ENCODE measurements around the gene DLX3. TPM values are rescaled to one million over a fixed set of nuclear protein-coding genes. Genes with fewer than 3 reads are reported as not detected.

DLX3 gene
- total RNA-seq, 2 donors from 2014 or later, result not detected

DNA sequence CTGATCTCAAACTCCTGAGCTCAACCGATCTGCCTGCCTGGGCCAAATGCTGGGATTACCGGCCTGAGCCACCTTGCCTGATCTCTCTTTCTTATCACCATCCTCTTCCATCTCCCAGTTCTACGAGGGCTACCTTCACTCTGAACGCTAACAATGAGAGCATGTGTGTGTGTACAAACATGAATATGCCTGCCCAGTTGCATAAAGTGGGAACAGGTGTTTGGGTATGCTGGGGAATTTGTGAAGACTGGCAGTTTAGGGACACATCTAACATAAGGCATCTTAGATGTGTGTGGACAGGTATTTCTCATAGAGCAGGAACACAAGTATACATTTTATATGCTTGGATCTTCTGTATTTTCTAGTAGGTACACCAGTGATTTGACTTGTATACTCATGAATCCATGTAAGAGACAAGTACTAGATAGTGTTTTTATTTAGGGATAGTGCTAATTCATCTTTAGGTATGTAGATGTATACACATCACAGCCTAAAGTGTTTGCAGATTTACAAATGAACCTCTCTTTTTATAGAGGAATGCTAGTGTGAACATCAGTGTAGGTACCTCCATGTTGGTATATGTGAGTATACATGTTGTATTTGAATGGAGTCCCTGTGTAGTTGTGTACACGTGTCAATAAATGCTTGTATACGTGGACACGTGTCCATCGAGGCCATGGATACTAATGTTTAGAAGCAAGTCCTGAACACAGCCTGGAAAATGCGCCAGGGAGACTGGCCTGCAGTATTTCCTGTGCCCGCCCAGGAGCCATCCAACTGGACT lies 27.2 kb downstream of the DLX3 start:
- no peaks in the 10 kb centered on the region for H3K9me3 Mint-ChIP-seq
- ATAC-seq (replicated peaks), result no peak
- H3K27me3 Mint-ChIP-seq, result peaks cover 63% of the 10 kb centered on the region
- no peak overlapping the region for H3K27ac Mint-ChIP-seq
- no peaks in the 10 kb centered on the region for H3K36me3 Mint-ChIP-seq (ENCODE audit: low read depth)
- H3K4me1 Mint-ChIP-seq, result peaks cover 30% of the 10 kb centered on the region
- peak overlapping the region; percentile 81 for H3K4me3 Mint-ChIP-seq

DNA sequence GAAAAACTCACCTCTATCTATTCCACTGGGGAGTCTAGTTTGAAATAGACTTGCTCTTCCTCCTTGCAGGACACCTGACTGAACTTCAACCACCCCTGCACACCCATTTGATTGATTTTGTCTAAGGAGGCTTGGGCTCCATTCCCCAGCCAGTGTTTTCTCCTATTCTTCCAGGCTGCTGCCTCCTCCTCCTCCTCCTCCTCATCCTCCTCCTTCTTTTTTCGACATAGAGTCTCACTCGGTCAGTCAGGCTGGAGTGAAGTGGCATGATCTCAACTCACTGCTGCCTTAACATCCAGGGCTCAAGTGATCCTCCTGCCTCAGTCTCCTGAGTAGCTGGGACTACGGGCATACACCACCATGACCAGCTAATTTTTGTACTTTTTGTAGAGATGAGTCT lies 27.8 kb downstream of the DLX3 start:
- ATAC-seq (replicated peaks), result no peak
- no peak overlapping the region for H3K4me3 Mint-ChIP-seq
- H3K36me3 Mint-ChIP-seq (ENCODE audit: low read depth), result no peaks in the 10 kb centered on the region
- no peaks in the 10 kb centered on the region for H3K9me3 Mint-ChIP-seq
- peaks cover 30% of the 10 kb centered on the region for H3K4me1 Mint-ChIP-seq
- H3K27ac Mint-ChIP-seq, result no peak overlapping the region
- H3K27me3 Mint-ChIP-seq, result peaks cover 67% of the 10 kb centered on the region

DNA sequence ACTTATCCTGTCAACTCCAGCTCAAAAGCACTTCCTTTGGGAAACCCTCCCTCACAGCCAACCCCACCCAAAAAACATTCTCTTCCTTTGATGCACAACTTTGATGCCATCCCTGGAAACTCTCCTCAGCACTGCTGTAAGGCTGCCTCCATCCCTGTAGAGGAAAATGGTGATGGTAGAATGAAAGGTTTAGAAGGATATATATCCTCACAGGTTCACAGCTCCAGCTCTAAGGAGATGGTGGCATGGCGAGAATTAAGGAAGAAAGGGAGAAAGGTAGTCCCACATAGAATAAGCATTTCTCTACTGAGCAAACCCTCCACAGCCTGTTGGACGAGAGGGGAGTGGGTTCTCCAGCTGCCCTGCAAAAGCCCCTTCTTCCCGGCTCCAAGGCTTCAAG lies 28.3 kb downstream of the DLX3 start:
- no peak for ATAC-seq (replicated peaks)
- H3K9me3 Mint-ChIP-seq, result no peaks in the 10 kb centered on the region
- H3K27ac Mint-ChIP-seq, result no peak overlapping the region
- no peaks in the 10 kb centered on the region for H3K36me3 Mint-ChIP-seq (ENCODE audit: low read depth)
- H3K27me3 Mint-ChIP-seq, result peaks cover 69% of the 10 kb centered on the region
- H3K4me3 Mint-ChIP-seq, result no peak overlapping the region
- peaks cover 30% of the 10 kb centered on the region for H3K4me1 Mint-ChIP-seq

DNA sequence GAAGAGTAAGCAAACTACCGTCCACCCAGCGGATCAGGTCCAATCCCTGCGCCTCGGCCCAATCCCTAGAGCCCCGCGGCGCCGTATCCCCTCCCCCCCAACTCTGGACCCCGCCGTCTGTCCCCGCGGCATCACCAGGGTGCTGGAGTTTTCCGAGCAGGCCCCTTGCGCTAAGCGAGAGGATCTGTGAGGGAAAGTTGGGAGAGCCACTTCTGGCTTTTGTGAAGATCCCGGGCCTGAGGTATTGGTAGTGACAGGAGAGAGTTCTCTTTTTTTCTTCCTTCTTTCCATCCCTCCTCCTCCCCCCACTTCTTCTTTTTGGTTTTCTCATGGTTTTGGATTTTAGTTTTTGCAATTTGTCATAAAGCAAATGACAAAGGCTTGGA lies 29.5 kb downstream of the DLX3 start:
- Mint-ChIP-seq H3K36me3 (ENCODE audit: low read depth) (no peaks in the 10 kb centered on the region), H3K27ac (no peak overlapping the region), H3K9me3 (no peaks in the 10 kb centered on the region), H3K4me1 (peaks cover 23% of the 10 kb centered on the region), H3K4me3 (no peak overlapping the region), H3K27me3 (peaks cover 64% of the 10 kb centered on the region)
- no peak for ATAC-seq (replicated peaks)

DNA sequence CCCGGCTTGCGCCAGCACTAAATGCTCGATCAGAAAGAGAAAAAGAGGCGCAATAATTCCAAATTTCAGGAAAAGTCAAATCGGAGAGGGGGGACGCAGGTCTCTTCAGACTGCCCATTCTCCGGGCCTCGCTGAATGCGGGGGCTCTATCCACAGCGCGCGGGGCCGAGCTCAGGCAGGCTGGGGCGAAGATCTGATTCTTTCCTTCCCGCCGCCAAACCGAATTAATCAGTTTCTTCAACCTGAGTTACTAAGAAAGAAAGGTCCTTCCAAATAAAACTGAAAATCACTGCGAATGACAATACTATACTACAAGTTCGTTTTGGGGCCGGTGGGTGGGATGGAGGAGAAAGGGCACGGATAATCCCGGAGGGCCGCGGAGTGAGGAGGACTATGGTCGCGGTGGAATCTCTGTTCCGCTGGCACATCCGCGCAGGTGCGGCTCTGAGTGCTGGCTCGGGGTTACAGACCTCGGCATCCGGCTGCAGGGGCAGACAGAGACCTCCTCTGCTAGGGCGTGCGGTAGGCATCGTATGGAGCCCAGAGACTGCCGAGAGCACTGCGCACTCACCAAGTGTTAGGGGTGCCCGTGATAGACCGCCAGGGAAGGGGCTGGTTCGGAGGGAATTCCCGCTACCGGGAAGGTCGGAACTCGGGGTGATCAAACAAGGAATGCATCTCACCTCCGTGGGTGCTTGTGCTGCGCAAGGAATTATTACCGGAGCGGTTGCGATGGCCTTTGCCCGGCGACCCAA lies 30.1 kb downstream of the DLX3 start:
- H3K9me3 Mint-ChIP-seq, result no peaks in the 10 kb centered on the region
- H3K36me3 Mint-ChIP-seq (ENCODE audit: low read depth), result no peaks in the 10 kb centered on the region
- peak overlapping the region; percentile 31 for H3K4me3 Mint-ChIP-seq
- peaks cover 60% of the 10 kb centered on the region for H3K27me3 Mint-ChIP-seq
- ATAC-seq (replicated peaks), result no peak
- H3K4me1 Mint-ChIP-seq, result peaks cover 21% of the 10 kb centered on the region
- no peak overlapping the region for H3K27ac Mint-ChIP-seq

DNA sequence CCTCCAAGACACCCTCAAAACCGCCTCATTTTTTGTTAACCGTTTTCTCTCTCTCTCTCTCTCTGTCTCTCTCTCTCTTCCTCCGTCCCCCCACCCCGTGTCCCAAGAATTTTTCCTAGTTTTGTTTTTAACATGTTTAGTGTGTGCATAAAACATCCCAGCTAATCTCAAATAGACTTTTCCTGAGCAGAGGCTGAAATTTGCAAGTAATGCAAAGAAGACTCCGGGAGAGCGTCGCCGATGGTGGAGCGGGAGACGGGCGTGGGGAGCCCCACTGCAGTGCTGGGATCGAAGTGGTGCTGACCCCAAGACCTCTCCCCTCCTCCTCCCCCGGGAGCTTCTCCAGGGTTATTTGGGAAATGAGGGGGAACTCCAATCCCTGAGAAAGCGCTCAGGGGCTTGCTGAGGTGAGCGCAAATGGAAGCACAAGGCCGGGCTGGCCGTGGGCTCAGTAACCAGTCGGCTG lies 30.7 kb downstream of the DLX3 start:
- H3K27ac Mint-ChIP-seq, result no peak overlapping the region
- H3K4me3 Mint-ChIP-seq, result peak overlapping the region; percentile 31
- no peaks in the 10 kb centered on the region for H3K36me3 Mint-ChIP-seq (ENCODE audit: low read depth)
- H3K4me1 Mint-ChIP-seq, result peaks cover 18% of the 10 kb centered on the region
- no peaks in the 10 kb centered on the region for H3K9me3 Mint-ChIP-seq
- H3K27me3 Mint-ChIP-seq, result peaks cover 56% of the 10 kb centered on the region
- ATAC-seq (replicated peaks), result no peak

DNA sequence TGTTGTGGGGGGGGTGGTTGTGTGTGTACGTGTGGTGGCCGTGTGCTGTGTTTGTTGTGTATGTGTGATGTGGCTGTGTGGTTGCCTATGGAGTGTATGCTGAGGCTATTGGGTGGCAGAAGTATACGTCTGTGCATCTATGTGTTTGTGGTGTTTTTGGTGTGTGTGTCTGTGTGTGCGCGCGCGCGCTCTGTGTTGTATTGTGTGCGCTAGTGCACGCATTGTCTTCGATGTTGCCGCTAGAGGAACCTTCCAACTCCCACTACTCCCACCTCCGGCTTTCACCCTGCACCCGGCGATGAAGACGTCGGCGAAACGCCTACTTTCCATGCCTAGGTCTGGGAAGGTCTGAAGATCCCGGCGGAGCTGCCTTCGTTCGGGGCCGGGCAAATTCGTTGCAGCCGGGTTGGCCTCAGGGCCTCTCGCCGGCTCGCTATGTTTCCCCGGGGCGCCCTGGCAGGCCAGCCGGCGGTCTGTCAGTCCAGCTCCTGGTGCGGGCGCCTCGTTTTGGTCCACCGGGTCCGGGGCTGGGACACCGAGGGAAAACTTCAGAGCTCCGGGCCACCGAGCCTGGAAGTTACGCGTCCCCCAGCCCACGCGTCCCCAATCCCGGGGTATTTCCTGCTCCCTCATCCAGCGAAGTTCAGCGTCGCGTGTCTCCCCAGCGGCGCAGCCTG lies 31.3 kb downstream of the DLX3 start:
- H3K27ac Mint-ChIP-seq, result no peak overlapping the region
- peaks cover 56% of the 10 kb centered on the region for H3K27me3 Mint-ChIP-seq
- no peak for ATAC-seq (replicated peaks)
- H3K9me3 Mint-ChIP-seq, result no peaks in the 10 kb centered on the region
- H3K4me1 Mint-ChIP-seq, result peaks cover 17% of the 10 kb centered on the region
- H3K36me3 Mint-ChIP-seq (ENCODE audit: low read depth), result no peaks in the 10 kb centered on the region
- peak overlapping the region; percentile 31 for H3K4me3 Mint-ChIP-seq

DNA sequence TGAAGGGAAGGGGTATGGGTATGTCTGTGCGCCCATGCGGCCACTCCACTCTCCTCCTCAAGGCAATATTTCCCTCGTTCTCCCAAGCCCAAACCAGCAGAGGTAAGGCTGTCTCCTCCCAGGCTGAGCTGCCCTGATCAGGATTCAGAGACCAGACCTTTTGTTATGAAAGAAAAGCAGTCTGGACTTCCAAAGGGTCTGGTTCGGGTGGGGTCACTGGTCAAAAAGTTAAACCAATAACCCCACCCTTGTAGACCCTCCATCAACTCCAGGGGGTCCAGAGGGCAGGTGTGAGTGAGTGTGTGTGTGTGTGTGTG lies 31.8 kb downstream of the DLX3 start:
- Mint-ChIP-seq H3K27me3 (peaks cover 56% of the 10 kb centered on the region), H3K4me1 (peaks cover 17% of the 10 kb centered on the region), H3K36me3 (ENCODE audit: low read depth) (no peaks in the 10 kb centered on the region), H3K27ac (no peak overlapping the region), H3K9me3 (no peaks in the 10 kb centered on the region), H3K4me3 (peak overlapping the region; percentile 31)
- ATAC-seq (replicated peaks), result no peak

DNA sequence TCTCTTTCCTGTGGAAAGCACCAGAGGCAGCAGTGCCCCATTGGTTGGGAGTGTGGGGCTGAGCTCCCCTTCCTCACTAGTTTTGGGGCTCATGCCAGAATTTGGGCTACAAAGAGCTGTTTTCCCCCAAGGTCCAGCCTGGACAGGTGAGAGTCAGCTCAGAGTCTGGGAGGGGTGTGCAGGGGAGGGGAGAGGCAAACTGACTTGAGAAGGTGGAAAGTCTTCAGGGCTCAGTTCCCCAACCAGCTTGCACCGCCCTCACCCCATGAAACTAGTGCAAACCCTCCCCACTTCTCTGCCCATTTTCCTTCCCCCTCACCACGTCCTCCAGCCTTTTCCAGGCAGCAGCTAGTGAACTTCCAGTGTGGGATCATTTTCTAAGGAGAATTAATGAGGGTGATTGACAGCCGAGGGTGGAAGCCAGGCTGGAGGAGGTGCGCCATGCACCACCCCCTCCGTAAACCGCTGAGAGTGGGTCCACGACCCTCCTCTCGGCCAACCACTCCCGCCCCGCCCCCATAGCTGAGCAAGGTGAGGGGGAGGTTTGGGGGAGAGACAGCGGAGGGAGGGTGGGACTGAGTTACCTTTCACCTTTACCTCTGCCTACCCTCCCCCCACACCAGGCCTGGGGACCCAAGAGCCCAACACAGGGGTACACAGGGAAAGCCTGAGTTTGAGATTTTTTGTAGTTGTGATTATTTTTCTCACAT lies 32.3 kb downstream of the DLX3 start:
- Mint-ChIP-seq H3K4me1 (peaks cover 16% of the 10 kb centered on the region), H3K27me3 (peaks cover 55% of the 10 kb centered on the region), H3K4me3 (peak overlapping the region; percentile 31), H3K36me3 (ENCODE audit: low read depth) (no peaks in the 10 kb centered on the region), H3K27ac (no peak overlapping the region), H3K9me3 (no peaks in the 10 kb centered on the region)
- no peak for ATAC-seq (replicated peaks)

DNA sequence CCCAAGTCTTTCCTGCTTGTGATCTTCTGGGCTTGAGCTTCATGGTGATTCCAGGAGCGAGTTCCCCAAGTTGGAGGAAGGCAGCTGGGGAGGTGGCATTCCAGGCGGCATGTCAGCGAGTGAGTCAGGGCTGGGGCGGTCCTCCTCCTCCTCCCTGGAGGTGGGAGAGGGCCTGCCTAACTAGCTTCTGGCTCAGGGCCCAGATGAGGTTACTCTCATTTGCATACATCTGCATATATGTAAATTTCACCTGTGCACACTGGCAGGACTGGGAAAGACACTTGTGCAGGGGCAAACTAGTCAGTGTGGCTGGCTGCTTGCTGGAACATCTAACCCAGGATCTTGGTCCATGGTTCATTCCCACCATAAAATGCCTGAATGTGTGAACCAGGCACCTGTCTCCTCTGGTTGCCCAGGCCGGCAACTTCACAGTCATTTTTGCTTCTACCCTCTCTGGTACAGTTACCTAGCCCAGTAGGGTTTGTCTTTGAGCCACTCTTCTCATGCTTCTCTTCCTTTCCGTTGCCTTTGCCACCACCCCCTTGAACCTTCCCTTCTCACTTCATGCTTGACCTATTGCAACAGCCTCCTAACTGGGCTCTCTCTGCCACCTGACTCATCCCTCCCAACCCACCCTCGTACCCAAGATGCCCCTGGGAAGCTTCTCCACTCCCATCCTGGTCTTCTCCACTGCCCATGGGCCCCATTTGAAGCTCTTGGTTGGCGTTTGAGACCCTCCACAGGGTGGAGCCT lies 35.7 kb downstream of the DLX3 start:
- no peak overlapping the region for H3K4me3 Mint-ChIP-seq
- no peak overlapping the region for H3K27ac Mint-ChIP-seq
- peaks cover 11% of the 10 kb centered on the region for H3K4me1 Mint-ChIP-seq
- H3K9me3 Mint-ChIP-seq, result no peaks in the 10 kb centered on the region
- no peaks in the 10 kb centered on the region for H3K36me3 Mint-ChIP-seq (ENCODE audit: low read depth)
- ATAC-seq (replicated peaks), result no peak
- peaks cover 24% of the 10 kb centered on the region for H3K27me3 Mint-ChIP-seq

DNA sequence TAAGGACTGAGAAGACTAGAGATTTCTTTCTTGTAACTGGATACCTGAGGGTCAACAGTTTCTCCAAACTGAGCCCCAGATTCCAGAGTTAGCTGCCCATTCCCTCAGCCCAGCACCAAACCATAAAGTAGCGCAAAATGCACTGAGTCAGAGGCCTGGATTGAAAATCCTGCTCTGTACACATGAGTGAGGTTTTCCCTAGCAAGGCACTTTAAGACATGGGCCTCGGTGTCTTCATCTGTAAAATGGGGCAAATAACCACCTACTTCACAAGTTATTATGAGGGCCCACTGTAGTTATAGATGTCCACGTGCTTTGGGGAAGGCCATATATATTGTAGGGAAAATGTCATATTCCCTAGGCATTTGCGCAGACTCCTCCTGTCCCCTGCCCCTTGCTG lies 36.3 kb downstream of the DLX3 start:
- Mint-ChIP-seq H3K36me3 (ENCODE audit: low read depth) (no peaks in the 10 kb centered on the region), H3K4me3 (no peak overlapping the region), H3K9me3 (no peaks in the 10 kb centered on the region), H3K27me3 (peaks cover 24% of the 10 kb centered on the region), H3K27ac (no peak overlapping the region), H3K4me1 (peaks cover 6% of the 10 kb centered on the region)
- no peak for ATAC-seq (replicated peaks)

DNA sequence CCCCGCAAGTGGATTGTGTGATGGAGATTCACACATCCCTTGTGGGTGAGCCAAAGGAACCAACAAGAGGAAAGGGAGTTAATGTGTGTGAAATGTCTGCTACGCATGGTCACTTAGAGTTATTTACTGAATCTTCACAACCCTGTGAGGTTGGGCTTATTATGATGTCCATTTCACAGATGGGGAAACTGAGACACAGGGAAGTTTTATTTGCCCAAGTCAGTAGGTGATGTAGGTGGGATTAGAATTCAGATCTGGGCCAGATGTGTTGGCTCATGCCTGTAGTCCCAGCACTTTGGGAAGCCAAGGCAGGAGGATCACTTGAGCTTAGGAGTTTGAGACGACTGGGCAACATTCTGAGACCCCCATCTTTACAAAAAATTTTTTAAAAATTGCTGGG lies 37.7 kb downstream of the DLX3 start:
- Mint-ChIP-seq H3K36me3 (ENCODE audit: low read depth) (no peaks in the 10 kb centered on the region), H3K27ac (no peak overlapping the region), H3K27me3 (peaks cover 27% of the 10 kb centered on the region), H3K4me3 (no peak overlapping the region), H3K4me1 (no peaks in the 10 kb centered on the region), H3K9me3 (no peaks in the 10 kb centered on the region)
- ATAC-seq (replicated peaks), result no peak

DNA sequence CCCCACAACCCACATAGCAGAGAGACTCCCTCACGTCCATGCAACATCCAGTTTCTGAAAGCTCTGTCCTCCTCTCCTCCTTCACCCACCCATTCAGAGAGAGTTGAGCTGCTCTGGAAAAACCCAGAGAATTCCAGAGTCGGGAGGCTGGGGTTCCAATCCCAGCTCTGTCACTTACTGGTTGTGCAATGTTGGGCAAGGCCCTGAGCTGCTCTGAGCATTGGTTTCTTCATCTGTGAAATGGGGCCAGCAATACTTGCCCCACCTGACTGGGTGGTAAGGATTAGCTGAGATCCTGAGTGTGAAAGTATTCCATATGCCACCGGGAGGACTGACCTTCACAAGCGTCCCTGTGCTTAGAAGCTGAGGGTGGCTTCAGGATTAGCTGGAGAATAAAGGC lies 38.2 kb downstream of the DLX3 start:
- no peak overlapping the region for H3K4me3 Mint-ChIP-seq
- ATAC-seq (replicated peaks), result no peak
- H3K27me3 Mint-ChIP-seq, result peaks cover 30% of the 10 kb centered on the region
- H3K9me3 Mint-ChIP-seq, result no peaks in the 10 kb centered on the region
- H3K36me3 Mint-ChIP-seq (ENCODE audit: low read depth), result no peaks in the 10 kb centered on the region
- no peaks in the 10 kb centered on the region for H3K4me1 Mint-ChIP-seq
- H3K27ac Mint-ChIP-seq, result no peak overlapping the region

DNA sequence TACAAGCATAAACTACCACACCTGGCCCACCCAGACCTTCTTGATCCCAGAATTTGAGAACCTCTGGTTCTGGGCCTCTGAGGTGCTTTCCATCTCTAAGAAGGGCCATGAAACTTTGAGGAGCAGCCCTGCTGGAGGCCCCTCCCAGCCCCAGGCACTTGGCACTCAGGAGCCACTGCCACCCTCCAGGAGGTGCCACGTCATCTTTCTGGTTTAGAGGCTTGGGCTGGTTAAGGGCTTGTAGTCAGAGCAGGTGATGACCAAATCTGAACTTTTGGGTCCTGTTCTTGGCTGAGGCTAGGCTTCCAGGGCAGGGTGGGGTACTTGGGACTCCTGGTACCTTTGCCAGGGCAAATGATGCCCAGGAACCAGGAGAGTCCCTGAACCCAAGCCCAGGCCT lies 39.9 kb downstream of the DLX3 start:
- H3K27ac Mint-ChIP-seq, result no peak overlapping the region
- peak; percentile 39 for ATAC-seq (replicated peaks)
- H3K27me3 Mint-ChIP-seq, result peaks cover 31% of the 10 kb centered on the region
- H3K36me3 Mint-ChIP-seq (ENCODE audit: low read depth), result no peaks in the 10 kb centered on the region
- H3K9me3 Mint-ChIP-seq, result no peaks in the 10 kb centered on the region
- no peaks in the 10 kb centered on the region for H3K4me1 Mint-ChIP-seq
- H3K4me3 Mint-ChIP-seq, result no peak overlapping the region
